A673 (cell line): ENCODE results near the gene MCUR1.

ENCODE experiments used
- EZH2 ChIP-seq: fragments of 200-600 bp; sonication (generic); IDR thresholded peaks from 2 replicates; pipeline ENCODE4 v1.6.1; 2017; ENCODE audit warnings: borderline replicate concordance, low read depth, mild to moderate bottlenecking, mixed read lengths, antibody characterized with exemption, low read length; ENCODE audit not compliant: poor library complexity, severe bottlenecking
- TF ChIP-seq, protein P1 (sequence below): fragments of 300-800, 200-600 bp; sonication (generic); conservative IDR thresholded peaks from 2 replicates; pipeline ENCODE4 v1.5.1; 2017; ENCODE audit warnings: low read depth, mild to moderate bottlenecking, antibody characterized with exemption, low read length, moderate library complexity, mixed read lengths

DNA sequence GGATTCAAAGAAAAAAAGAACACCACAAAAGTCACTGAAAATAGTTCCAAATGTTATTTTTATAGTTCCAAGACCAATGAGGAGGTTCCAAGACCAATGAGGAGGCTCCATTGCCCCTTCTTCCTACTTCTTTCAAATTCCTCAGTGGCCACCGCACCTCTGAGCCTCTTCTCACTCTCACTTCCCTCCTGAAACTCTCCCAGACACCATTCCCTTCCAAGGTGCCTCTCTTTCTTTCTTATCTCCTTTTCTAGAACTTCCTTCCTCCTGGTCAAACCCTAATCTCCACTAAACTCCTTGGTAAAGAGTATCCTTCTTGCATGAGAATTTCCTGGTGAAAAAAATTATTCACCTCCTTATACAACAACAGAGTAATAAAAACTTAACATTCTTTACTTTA, 20.4 kb upstream of the MCUR1 start:
- TF ChIP-seq, protein P1, sequence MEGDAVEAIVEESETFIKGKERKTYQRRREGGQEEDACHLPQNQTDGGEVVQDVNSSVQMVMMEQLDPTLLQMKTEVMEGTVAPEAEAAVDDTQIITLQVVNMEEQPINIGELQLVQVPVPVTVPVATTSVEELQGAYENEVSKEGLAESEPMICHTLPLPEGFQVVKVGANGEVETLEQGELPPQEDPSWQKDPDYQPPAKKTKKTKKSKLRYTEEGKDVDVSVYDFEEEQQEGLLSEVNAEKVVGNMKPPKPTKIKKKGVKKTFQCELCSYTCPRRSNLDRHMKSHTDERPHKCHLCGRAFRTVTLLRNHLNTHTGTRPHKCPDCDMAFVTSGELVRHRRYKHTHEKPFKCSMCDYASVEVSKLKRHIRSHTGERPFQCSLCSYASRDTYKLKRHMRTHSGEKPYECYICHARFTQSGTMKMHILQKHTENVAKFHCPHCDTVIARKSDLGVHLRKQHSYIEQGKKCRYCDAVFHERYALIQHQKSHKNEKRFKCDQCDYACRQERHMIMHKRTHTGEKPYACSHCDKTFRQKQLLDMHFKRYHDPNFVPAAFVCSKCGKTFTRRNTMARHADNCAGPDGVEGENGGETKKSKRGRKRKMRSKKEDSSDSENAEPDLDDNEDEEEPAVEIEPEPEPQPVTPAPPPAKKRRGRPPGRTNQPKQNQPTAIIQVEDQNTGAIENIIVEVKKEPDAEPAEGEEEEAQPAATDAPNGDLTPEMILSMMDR: no peak
- no peak for TF ChIP-seq EZH2
